ENCODE measurements around the gene ESPL1.

GRCh38 chr12:53224061-53224896 lies 43.8 kb upstream of the ESPL1 start:
- TF ChIP-seq CTCF (conservative IDR thresholded peaks at IDR 0.05; ENCODE audit: low read length) (peak; percentile 57), EZH2phosphoT487 (IDR thresholded peaks at IDR 0.05; ENCODE audit: borderline replicate concordance, low read depth, low read length) (no peak)

Data from OCI-LY7 (cell line).